WTC11 (cell line): ENCODE data around the gene DNAH1. TPM values are rescaled to one million over a fixed set of nuclear protein-coding genes. Genes with fewer than 3 reads are reported as not detected.

Experiments used
- ATAC-seq: fragments of 200-7000 bp; cut with Tn5 transposase; 2 replicates; pipeline ENCODE4 v1.10.0; 2021; ENCODE audit warnings: mild to moderate bottlenecking, moderate library complexity
- CTCF ChIA-PET: fragments of 300-600 bp; sonication (Branson Sonifier 250); formaldehyde crosslinking; loops from one replicate; lab custom pipeline; 2021; ENCODE audit warnings: antibody characterized with exemption; lab: Charles Lee
- POLR2A ChIA-PET: fragments of 350-600 bp; sonication (Branson Sonifier 250); formaldehyde crosslinking; loops from one replicate; lab custom pipeline; 2021; ENCODE audit warnings: antibody characterized with exemption; lab: Charles Lee
- DNase-seq: peaks from one replicate; pipeline ENCODE4 v3.0.0; 2021; ENCODE audit warnings: low spot score
- H3K27ac Mint-ChIP-seq: 2 replicates; pipeline ENCODE4 v1.8.0; 2021; ENCODE audit warnings: mixed read lengths
- H3K27me3 Mint-ChIP-seq: 2 replicates; pipeline ENCODE4 v1.8.0; 2021; ENCODE audit warnings: low read depth, mild to moderate bottlenecking, moderate library complexity, mixed read lengths
- H3K36me3 Mint-ChIP-seq: 2 replicates; pipeline ENCODE4 v1.8.0; 2021; ENCODE audit warnings: mixed read lengths
- H3K4me1 Mint-ChIP-seq: 2 replicates; pipeline ENCODE4 v1.8.0; 2022; ENCODE audit warnings: mixed read lengths
- H3K4me3 Mint-ChIP-seq: 2 replicates; pipeline ENCODE4 v1.8.0; 2021; ENCODE audit warnings: mild to moderate bottlenecking, moderate library complexity, mixed read lengths
- H3K9me3 Mint-ChIP-seq: 2 replicates; pipeline ENCODE4 v1.8.0; 2021; ENCODE audit warnings: mixed read lengths
- ATF1 ChIP-seq: sonication (generic); formaldehyde crosslinking; IDR thresholded peaks from 2 replicates; pipeline ENCODE4 v1.8.1; 2023; ENCODE audit warnings: mild to moderate bottlenecking, moderate library complexity, missing genetic modification reagents
- CDX4 ChIP-seq: fragments of 250-450 bp; sonication (Bioruptor Pico); IDR thresholded peaks from 2 replicates; pipeline ENCODE4 v1.9.0; 2021; ENCODE audit warnings: moderate library complexity, mild to moderate bottlenecking, inconsistent platforms, borderline replicate concordance
- CREM ChIP-seq: sonication (generic); formaldehyde crosslinking; IDR thresholded peaks from 2 replicates; pipeline ENCODE4 v1.8.1; 2022; ENCODE audit warnings: mild to moderate bottlenecking, missing genetic modification reagents, moderate library complexity
- CTCF ChIP-seq: fragments of 200-600 bp; IDR thresholded peaks from 2 replicates; pipeline ENCODE4 v1.8.0; 2022; ENCODE audit warnings: antibody characterized with exemption
- E2F5 ChIP-seq: sonication (generic); formaldehyde crosslinking; IDR thresholded peaks from 2 replicates; pipeline ENCODE4 v1.8.1; 2022; ENCODE audit warnings: mild to moderate bottlenecking, moderate library complexity, missing genetic modification reagents
- EMX1 ChIP-seq: fragments of 250-450 bp; sonication (Bioruptor Pico); IDR thresholded peaks from 2 replicates; pipeline ENCODE4 v1.8.0; 2021; ENCODE audit warnings: mild to moderate bottlenecking
- FOXK1 ChIP-seq: sonication (generic); formaldehyde crosslinking; IDR thresholded peaks from 2 replicates; pipeline ENCODE4 v1.8.0; 2022; ENCODE audit warnings: mild to moderate bottlenecking, moderate library complexity, missing genetic modification reagents
- FOXP1 ChIP-seq: sonication (generic); formaldehyde crosslinking; IDR thresholded peaks from 2 replicates; pipeline ENCODE4 v1.8.0; 2022; ENCODE audit warnings: missing genetic modification reagents, mild to moderate bottlenecking, moderate library complexity, borderline replicate concordance
- FOXP4 ChIP-seq: sonication (generic); formaldehyde crosslinking; IDR thresholded peaks from 2 replicates; pipeline ENCODE4 v1.8.0; 2022; ENCODE audit warnings: mild to moderate bottlenecking, missing genetic modification reagents
- GRHL2 ChIP-seq: fragments of 250-450 bp; sonication (Bioruptor Pico); IDR thresholded peaks from 2 replicates; pipeline ENCODE4 v1.8.0; 2022; ENCODE audit warnings: mild to moderate bottlenecking, moderate library complexity; ENCODE audit not compliant: insufficient replicate concordance, severe bottlenecking
- IRF1 ChIP-seq: sonication (generic); formaldehyde crosslinking; IDR thresholded peaks from 2 replicates; pipeline ENCODE4 v1.8.0; 2023; ENCODE audit warnings: missing genetic modification reagents
- IRF2 ChIP-seq: sonication (generic); formaldehyde crosslinking; IDR thresholded peaks from 2 replicates; pipeline ENCODE4 v1.8.0; 2022; ENCODE audit warnings: low read depth, missing genetic modification reagents, borderline replicate concordance
- JUN ChIP-seq: sonication (generic); formaldehyde crosslinking; IDR thresholded peaks from 2 replicates; pipeline ENCODE4 v1.8.0; 2023; ENCODE audit warnings: mild to moderate bottlenecking, missing genetic modification reagents
- MAX ChIP-seq: sonication (generic); formaldehyde crosslinking; IDR thresholded peaks from 2 replicates; pipeline ENCODE4 v1.8.0; 2022; ENCODE audit warnings: mild to moderate bottlenecking, missing genetic modification reagents
- NFATC4 ChIP-seq: fragments of 250-450 bp; sonication (Bioruptor Pico); IDR thresholded peaks from 2 replicates; pipeline ENCODE4 v1.9.0; 2021; ENCODE audit warnings: mild to moderate bottlenecking
- NFE2L1 ChIP-seq: sonication (generic); formaldehyde crosslinking; IDR thresholded peaks from 2 replicates; pipeline ENCODE4 v1.8.1; 2023; ENCODE audit warnings: missing genetic modification reagents
- NFYB ChIP-seq: sonication (generic); formaldehyde crosslinking; conservative IDR thresholded peaks from 2 replicates; pipeline ENCODE4 v1.8.0; 2022; ENCODE audit warnings: low read depth, missing genetic modification reagents
- NR1H2 ChIP-seq: sonication (generic); formaldehyde crosslinking; IDR thresholded peaks from 2 replicates; pipeline ENCODE4 v1.9.0; 2021; ENCODE audit warnings: mild to moderate bottlenecking, moderate library complexity, missing genetic modification reagents
- NR2C2 ChIP-seq: sonication (generic); formaldehyde crosslinking; IDR thresholded peaks from 2 replicates; pipeline ENCODE4 v1.8.0; 2022; ENCODE audit warnings: mild to moderate bottlenecking, missing genetic modification reagents
- SOX15 ChIP-seq: fragments of 250-450 bp; sonication (Bioruptor Pico); IDR thresholded peaks from 2 replicates; pipeline ENCODE4 v1.9.0; 2021; ENCODE audit warnings: mild to moderate bottlenecking
- TCF7 ChIP-seq: sonication (generic); formaldehyde crosslinking; IDR thresholded peaks from 2 replicates; pipeline ENCODE4 v1.8.0; 2022; ENCODE audit warnings: mild to moderate bottlenecking, low read depth, missing genetic modification reagents, moderate library complexity
- TP53 ChIP-seq: sonication (generic); formaldehyde crosslinking; IDR thresholded peaks from 2 replicates; pipeline ENCODE4 v1.8.1; 2023; ENCODE audit warnings: mild to moderate bottlenecking, missing genetic modification reagents
- ZNF263 ChIP-seq: sonication (generic); formaldehyde crosslinking; IDR thresholded peaks from 2 replicates; pipeline ENCODE4 v1.8.1; 2022; ENCODE audit warnings: low read depth, mild to moderate bottlenecking, moderate library complexity, missing genetic modification reagents
- total RNA-seq: library from RNA; stranded (reverse); gene quantifications from 3 replicates; pipeline ENCODE4 v1.2.3, GENCODE V29; 2021

The DNAH1 gene
- total RNA-seq, 1 experiment from 2014 or later = 1.5 TPM

- peaks cover 5% of the 10 kb centered on the region; the same call in 1 of the 2 replicates for H3K27me3 Mint-ChIP-seq
- CTCF ChIA-PET = interaction anchor here (1.3 to 2.3 kb wide), 2 partner anchors 9 kb away, joined by 5 to 13 read pairs; no protein-coding TSS in a partner anchor
Observed at GRCh38 chr3:52393959-52394670, 78.0 kb downstream of the DNAH1 start.

GRCh38 chr3:52394751-52395502 lies 78.8 kb downstream of the DNAH1 start:
- Mint-ChIP-seq H3K4me1 (no peaks in the 10 kb centered on the region), H3K36me3 (no peaks in the 10 kb centered on the region)
- POLR2A ChIA-PET = interaction anchor here (0.5 kb wide), 1 partner anchor 10 kb away, joined by 3 read pairs; no protein-coding TSS in a partner anchor
- CTCF ChIA-PET = interaction anchor here (2.3 kb wide), 1 partner anchor 10 kb away, joined by 13 read pairs; no protein-coding TSS in a partner anchor
- TF ChIP-seq GRHL2 (CRISPR knock-in tag) (no peak), NFATC4 (CRISPR knock-in tag) (no peak), IRF2 (CRISPR knock-in tag) (no peak), MAX (CRISPR knock-in tag) (no peak), EMX1 (no peak), ATF1 (CRISPR knock-in tag) (no peak), FOXP4 (CRISPR knock-in tag) (no peak), CTCF (no peak), FOXK1 (no peak), TP53 (CRISPR knock-in tag) (no peak), NFYB (CRISPR knock-in tag) (no peak), ZNF263 (CRISPR knock-in tag) (no peak), CREM (CRISPR knock-in tag) (no peak)
- TF ChIP-seq, all 79 proteins: peak for 0
- Mint-ChIP-seq H3K27ac (no peak overlapping the region), H3K4me3 (no peak overlapping the region), H3K27me3 (peaks cover 5% of the 10 kb centered on the region; the same call in 1 of the 2 replicates), H3K9me3 (no peaks in the 10 kb centered on the region)
- DNase-seq (no peak), ATAC-seq (no peak)

More at GRCh38 chr3:52393959-52394670, 78.0 kb downstream of the DNAH1 start:
- TF ChIP-seq FOXP1 (CRISPR knock-in tag) = no peak
- no peak for TF ChIP-seq JUN (CRISPR knock-in tag)
- TF ChIP-seq NFE2L1 (CRISPR knock-in tag) = no peak
- H3K36me3 Mint-ChIP-seq = no peaks in the 10 kb centered on the region
- no peak for ATAC-seq
- POLR2A ChIA-PET = no interaction called here
- no peak for DNase-seq
- H3K27ac Mint-ChIP-seq = 0 out of 2 replicates have a peak overlapping the region, but pooled peaks have one; percentile 63
- no peaks in the 10 kb centered on the region for H3K4me1 Mint-ChIP-seq
- H3K4me3 Mint-ChIP-seq = no peak overlapping the region
- no peaks in the 10 kb centered on the region for H3K9me3 Mint-ChIP-seq

- ChIA-PET CTCF (interaction anchor here (2.3 kb wide), 1 partner anchor 11 kb away, joined by 13 read pairs; no protein-coding TSS in a partner anchor), POLR2A (interaction anchor here (0.5 kb wide), 1 partner anchor 10 kb away, joined by 3 read pairs; no protein-coding TSS in a partner anchor)
- DNase-seq = no peak
- ATAC-seq = no peak
- Mint-ChIP-seq H3K36me3 (no peaks in the 10 kb centered on the region), H3K27me3 (peaks cover 5% of the 10 kb centered on the region; the same call in 1 of the 2 replicates), H3K9me3 (no peaks in the 10 kb centered on the region), H3K27ac (no peak overlapping the region), H3K4me1 (no peaks in the 10 kb centered on the region), H3K4me3 (no peak overlapping the region)
- TF ChIP-seq SOX15 (CRISPR knock-in tag) = no peak
- TF ChIP-seq CDX4 (CRISPR knock-in tag) = no peak
- no peak for TF ChIP-seq TCF7 (CRISPR knock-in tag)
- TF ChIP-seq NFE2L1 (CRISPR knock-in tag) = no peak
- TF ChIP-seq NR1H2 (CRISPR knock-in tag) = no peak
- no peak for TF ChIP-seq EMX1
- TF ChIP-seq GRHL2 (CRISPR knock-in tag) = no peak
- no peak for TF ChIP-seq IRF1
- TF ChIP-seq E2F5 (CRISPR knock-in tag) = no peak
- TF ChIP-seq NR2C2 (CRISPR knock-in tag) = no peak
Observed at GRCh38 chr3:52395503-52395865, 79.4 kb downstream of the DNAH1 start.
